ENCODE results near the gene RSPH10B2. TPM values are rescaled to one million over a fixed set of nuclear protein-coding genes. Genes with fewer than 3 reads are reported as not detected.

Gene RSPH10B2
- total and polyA plus RNA-seq, 2 of the 13 experiments (the other 11 are each of a cell fraction or from before 2014, with no cell fraction given): 0.31 TPM; not detected in 1

DNA sequence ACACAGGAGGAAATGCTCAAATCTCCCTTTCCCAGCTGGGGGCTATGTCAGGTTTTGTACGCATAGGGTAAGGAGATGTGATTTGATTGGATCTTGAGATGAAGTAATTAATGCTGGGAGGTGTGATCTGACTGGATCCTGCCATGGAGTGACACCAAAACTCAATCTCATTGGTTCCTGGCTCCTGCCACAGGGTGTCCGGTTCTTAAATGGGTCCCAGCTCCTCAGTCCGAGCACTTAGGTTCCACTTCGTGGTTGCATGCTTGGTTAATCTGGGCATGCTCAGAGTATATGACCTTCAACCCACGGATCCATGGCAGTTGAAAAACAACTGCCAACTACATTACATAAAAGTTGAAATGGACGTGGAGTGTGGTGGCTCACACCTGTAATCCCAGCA, 44.1 kb upstream of the RSPH10B2 start (continued):
- TF ChIP-seq, protein P1, sequence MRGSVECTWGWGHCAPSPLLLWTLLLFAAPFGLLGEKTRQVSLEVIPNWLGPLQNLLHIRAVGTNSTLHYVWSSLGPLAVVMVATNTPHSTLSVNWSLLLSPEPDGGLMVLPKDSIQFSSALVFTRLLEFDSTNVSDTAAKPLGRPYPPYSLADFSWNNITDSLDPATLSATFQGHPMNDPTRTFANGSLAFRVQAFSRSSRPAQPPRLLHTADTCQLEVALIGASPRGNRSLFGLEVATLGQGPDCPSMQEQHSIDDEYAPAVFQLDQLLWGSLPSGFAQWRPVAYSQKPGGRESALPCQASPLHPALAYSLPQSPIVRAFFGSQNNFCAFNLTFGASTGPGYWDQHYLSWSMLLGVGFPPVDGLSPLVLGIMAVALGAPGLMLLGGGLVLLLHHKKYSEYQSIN (CRISPR knock-in tag; IDR thresholded peaks at IDR 0.05; ENCODE audit: borderline replicate concordance): no peak
- TF ChIP-seq GABPA (IDR thresholded peaks at IDR 0.05; ENCODE audit: low read depth, low read length) (peak; percentile 52), GABPA (CRISPR knock-in tag; IDR thresholded peaks at IDR 0.05; ENCODE audit: low read depth) (peak; percentile 89), CBX1 (IDR thresholded peaks at IDR 0.05; ENCODE audit: low read depth) (peak; percentile 94), SP1 (IDR thresholded peaks at IDR 0.05) (no peak), SP1 (CRISPR knock-in tag; IDR thresholded peaks at IDR 0.05) (0 out of 2 replicates have a peak, but pooled peaks have one; percentile 44), FOXK1 (CRISPR knock-in tag; IDR thresholded peaks at IDR 0.05; ENCODE audit: borderline replicate concordance, low read depth) (peak; percentile 49; the same call in 1 of the 2 replicates), TBL1XR1 (IDR thresholded peaks at IDR 0.05; ENCODE audit: borderline replicate concordance, low read length, partially characterized antibody) (peak; percentile 58), SP4 (CRISPR knock-in tag; IDR thresholded peaks at IDR 0.05) (peak; percentile 43; the same call in 1 of the 2 replicates), HOXA3 (CRISPR knock-in tag; IDR thresholded peaks at IDR 0.05) (peak; percentile 53; the same call in 1 of the 2 replicates), POGZ (CRISPR knock-in tag; IDR thresholded peaks at IDR 0.05) (peak; percentile 84), HCFC1 (IDR thresholded peaks at IDR 0.05; ENCODE audit: low read depth, low read length) (peak; percentile 42; the same call in 1 of the 2 replicates), SALL1 (CRISPR knock-in tag; IDR thresholded peaks at IDR 0.05) (peak; percentile 53; the same call in 1 of the 2 replicates), ZNF652 (CRISPR knock-in tag; IDR thresholded peaks at IDR 0.05; ENCODE audit: borderline replicate concordance, low read depth) (no peak), ZNF775 (CRISPR knock-in tag; IDR thresholded peaks at IDR 0.05; ENCODE audit: borderline replicate concordance) (no peak), PHF21A (CRISPR knock-in tag; IDR thresholded peaks at IDR 0.05) (peak; percentile 40; the same call in 1 of the 2 replicates), ELF1 (CRISPR knock-in tag; IDR thresholded peaks at IDR 0.05) (0 out of 2 replicates have a peak, but pooled peaks have one; percentile 22), ATF1 (CRISPR knock-in tag; IDR thresholded peaks at IDR 0.05) (peak; percentile 48; the same call in 1 of the 2 replicates)
- TF ChIP-seq, protein P2, sequence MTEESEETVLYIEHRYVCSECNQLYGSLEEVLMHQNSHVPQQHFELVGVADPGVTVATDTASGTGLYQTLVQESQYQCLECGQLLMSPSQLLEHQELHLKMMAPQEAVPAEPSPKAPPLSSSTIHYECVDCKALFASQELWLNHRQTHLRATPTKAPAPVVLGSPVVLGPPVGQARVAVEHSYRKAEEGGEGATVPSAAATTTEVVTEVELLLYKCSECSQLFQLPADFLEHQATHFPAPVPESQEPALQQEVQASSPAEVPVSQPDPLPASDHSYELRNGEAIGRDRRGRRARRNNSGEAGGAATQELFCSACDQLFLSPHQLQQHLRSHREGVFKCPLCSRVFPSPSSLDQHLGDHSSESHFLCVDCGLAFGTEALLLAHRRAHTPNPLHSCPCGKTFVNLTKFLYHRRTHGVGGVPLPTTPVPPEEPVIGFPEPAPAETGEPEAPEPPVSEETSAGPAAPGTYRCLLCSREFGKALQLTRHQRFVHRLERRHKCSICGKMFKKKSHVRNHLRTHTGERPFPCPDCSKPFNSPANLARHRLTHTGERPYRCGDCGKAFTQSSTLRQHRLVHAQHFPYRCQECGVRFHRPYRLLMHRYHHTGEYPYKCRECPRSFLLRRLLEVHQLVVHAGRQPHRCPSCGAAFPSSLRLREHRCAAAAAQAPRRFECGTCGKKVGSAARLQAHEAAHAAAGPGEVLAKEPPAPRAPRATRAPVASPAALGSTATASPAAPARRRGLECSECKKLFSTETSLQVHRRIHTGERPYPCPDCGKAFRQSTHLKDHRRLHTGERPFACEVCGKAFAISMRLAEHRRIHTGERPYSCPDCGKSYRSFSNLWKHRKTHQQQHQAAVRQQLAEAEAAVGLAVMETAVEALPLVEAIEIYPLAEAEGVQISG (CRISPR knock-in tag; IDR thresholded peaks at IDR 0.05): peak; percentile 72
- TF ChIP-seq, protein P3, sequence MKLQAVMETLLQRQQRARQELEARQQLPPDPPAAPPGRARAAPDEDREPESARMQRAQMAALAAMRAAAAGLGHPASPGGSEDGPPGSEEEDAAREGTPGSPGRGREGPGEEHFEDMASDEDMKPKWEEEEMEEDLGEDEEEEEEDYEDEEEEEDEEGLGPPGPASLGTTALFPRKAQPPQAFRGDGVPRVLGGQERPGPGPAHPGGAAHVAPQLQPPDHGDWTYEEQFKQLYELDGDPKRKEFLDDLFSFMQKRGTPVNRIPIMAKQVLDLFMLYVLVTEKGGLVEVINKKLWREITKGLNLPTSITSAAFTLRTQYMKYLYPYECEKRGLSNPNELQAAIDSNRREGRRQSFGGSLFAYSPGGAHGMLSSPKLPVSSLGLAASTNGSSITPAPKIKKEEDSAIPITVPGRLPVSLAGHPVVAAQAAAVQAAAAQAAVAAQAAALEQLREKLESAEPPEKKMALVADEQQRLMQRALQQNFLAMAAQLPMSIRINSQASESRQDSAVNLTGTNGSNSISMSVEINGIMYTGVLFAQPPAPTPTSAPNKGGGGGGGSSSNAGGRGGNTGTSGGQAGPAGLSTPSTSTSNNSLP (IDR thresholded peaks at IDR 0.05; ENCODE audit: low read depth, low read length): peak; percentile 54; the same call in 1 of the 2 replicates
- TF ChIP-seq, protein P4, sequence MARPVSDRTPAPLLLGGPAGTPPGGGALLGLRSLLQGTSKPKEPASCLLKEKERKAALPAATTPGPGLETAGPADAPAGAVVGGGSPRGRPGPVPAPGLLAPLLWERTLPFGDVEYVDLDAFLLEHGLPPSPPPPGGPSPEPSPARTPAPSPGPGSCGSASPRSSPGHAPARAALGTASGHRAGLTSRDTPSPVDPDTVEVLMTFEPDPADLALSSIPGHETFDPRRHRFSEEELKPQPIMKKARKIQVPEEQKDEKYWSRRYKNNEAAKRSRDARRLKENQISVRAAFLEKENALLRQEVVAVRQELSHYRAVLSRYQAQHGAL (CRISPR knock-in tag; IDR thresholded peaks at IDR 0.05; ENCODE audit: not compliant biosample characterization): no peak
- TF ChIP-seq, protein P5, sequence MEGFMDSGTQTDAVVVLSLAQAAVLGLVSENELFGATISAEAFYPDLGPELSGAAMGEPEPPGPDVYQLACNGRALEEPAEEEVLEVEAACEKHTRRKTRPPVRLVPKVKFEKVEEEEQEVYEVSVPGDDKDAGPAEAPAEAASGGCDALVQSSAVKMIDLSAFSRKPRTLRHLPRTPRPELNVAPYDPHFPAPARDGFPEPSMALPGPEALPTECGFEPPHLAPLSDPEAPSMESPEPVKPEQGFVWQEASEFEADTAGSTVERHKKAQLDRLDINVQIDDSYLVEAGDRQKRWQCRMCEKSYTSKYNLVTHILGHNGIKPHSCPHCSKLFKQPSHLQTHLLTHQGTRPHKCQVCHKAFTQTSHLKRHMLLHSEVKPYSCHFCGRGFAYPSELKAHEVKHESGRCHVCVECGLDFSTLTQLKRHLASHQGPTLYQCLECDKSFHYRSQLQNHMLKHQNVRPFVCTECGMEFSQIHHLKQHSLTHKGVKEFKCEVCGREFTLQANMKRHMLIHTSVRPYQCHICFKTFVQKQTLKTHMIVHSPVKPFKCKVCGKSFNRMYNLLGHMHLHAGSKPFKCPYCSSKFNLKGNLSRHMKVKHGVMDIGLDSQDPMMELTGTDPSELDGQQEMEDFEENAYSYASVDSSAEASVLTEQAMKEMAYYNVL (CRISPR knock-in tag; IDR thresholded peaks at IDR 0.05; ENCODE audit: borderline replicate concordance): no peak

Data from HepG2 (cell line).